Gastroesophageal sphincter (tissue), 3 donors: ENCODE data around the gene MVB12B.

ENCODE experiments used
- CTCF ChIP-seq, 4 experiments: fragments of 200-600 bp in 2 of 4; fragments of 450-650 bp in 2 of 4; sonication (generic) in 1 of 4; IDR thresholded peaks; one replicate each; pipeline ENCODE4 v1.5.1; 2017 to 2019; ENCODE audit warnings: antibody characterized with exemption in 4 of 4, mild to moderate bottlenecking in 2 of 4, moderate library complexity in 2 of 4
- EP300 ChIP-seq: sonication (generic); formaldehyde crosslinking; IDR thresholded peaks from one replicate; pipeline ENCODE4 v1.6.1; 2017; ENCODE audit warnings: antibody characterized with exemption, mild to moderate bottlenecking

- TF ChIP-seq CTCF (IDR thresholded peaks at IDR 0.05) (no peak), EP300 (no peak)
Observed at GRCh38 chr9:126338945-126339344, 12.3 kb downstream of the MVB12B start.
